Stimulated activated naive CD4-positive, alpha-beta T cell treated with Interleukin-2 at 50 U/mL for 16 hours (primary cell): ENCODE measurements around the gene PNPLA3.

Experiments used
- DNase-seq: peaks from one replicate; lab custom pipeline; 2025; lab: John Stamatoyannopoulos, UW

PNPLA3 gene

GRCh38 chr22:43994006-43994405 is 70.4 kb downstream of the PNPLA3 start:
- DNase-seq, result no peak

DNA sequence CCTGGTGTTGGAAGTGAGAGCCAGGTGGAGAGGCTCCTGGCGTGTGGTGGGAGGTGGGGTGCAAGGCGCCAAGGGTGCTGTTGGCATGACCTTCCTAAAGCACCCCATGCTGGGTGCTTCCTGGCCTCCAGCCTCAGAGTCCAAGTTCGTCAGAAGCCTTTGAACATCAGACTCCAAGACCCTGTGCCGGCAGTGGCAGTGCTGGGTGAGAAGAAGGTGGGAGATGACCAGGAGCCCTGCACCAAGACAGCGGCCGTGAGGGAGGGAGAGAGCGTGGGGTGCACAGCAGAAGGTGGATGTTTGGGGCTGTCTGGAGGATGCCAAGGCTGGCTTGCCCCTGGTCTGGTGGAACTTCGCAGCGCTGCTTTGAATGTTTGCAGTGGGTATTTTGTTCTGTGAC is 70.8 kb downstream of the PNPLA3 start:
- DNase-seq, result no peak

GRCh38 chr22:43995057-43995685 is 71.6 kb downstream of the PNPLA3 start:
- DNase-seq, result no peak

GRCh38 chr22:43995798-43996169 is 72.2 kb downstream of the PNPLA3 start:
- DNase-seq, result no peak

- DNase-seq, result peak; percentile 66
Measured at GRCh38 chr22:43996170-43996980, 72.8 kb downstream of the PNPLA3 start.

GRCh38 chr22:43996981-43997265 is 73.3 kb downstream of the PNPLA3 start:
- no peak for DNase-seq
